ENCODE results near the gene MAGEC3.
"Not testable (repeated sequence)": the region's sequence is repeated elsewhere in the genome, so short reads cannot be mapped to it uniquely, and the experiment has no call there.

The MAGEC3 gene

DNA sequence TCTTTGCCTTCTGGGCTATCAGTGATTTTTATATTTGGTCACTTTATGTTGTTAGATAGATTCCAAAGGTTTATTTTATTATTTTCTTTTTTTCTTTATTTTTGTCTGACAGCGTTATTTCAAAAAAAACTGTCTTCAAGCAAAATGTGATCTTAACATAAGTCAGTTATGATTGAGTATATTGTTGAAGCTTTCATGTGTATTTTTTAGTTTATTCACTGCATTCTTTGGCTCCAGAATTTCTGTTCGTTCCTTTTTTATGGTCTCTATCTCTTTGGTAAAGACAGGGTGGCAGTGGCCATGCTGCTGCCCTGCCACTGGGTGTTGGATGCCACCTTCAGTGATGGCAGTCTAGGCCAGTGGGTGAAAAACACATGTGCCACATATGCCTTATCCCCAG, at the start of gene MAGEC3:
MAGEC3 (plus strand) TSS at position 301 of the 400 bp plus-strand sequence; CDS start at position 301, 0 bp downstream.
- Histone ChIP-seq H3K9me3 (ENCODE audit: control insufficient read depth in 1 of 2, low read length in 2 of 2) (peaks cover 0 to 5% of the 10 kb centered on the region in 2 donors), H3K27me3 (ENCODE audit: low read depth, low read length) (no peaks in the 10 kb centered on the region), H3K27ac (ENCODE audit: low read length) (no peak within 1 kb of the TSS), H3K36me3 (ENCODE audit: control insufficient read depth in 1 of 2, insufficient read depth in 2 of 2, low read length in 2 of 2) (no peaks in the 10 kb centered on the region), H3K4me3 (ENCODE audit: low read depth in 1 of 2, low read length in 2 of 2) (no peak within 1 kb of the TSS), H3K4me1 (ENCODE audit: control insufficient read depth in 1 of 2, insufficient read depth in 2 of 2, low read length in 2 of 2) (no peaks in the 10 kb centered on the region)

DNA sequence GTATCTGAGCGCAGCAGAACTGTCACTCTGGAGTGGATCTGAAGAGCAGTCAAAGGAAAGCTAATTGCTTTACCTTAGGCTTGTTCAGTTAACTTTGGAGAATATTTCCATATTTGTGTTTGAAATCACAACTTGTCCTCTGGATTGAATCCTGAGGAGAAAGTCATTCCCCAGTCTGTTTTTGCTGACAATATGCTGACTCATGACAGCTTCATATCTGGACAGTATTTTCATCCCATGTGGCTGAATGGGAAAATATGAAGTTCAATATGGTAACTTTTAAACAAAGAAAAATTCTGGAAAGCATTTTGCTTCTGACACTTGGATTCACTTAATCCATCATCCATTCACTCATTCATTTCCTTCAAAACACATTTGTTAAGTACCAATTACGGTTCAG, 46.3 kb upstream of the MAGEC3 start:
- Histone ChIP-seq H3K27ac (ENCODE audit: low read length) (no peak overlapping the region), H3K4me1 (ENCODE audit: control insufficient read depth in 1 of 2, insufficient read depth in 2 of 2, low read length in 2 of 2) (no peaks in the 10 kb centered on the region), H3K27me3 (ENCODE audit: low read depth, low read length) (no peaks in the 10 kb centered on the region), H3K4me3 (ENCODE audit: low read depth in 1 of 2, low read length in 2 of 2) (no peak overlapping the region), H3K36me3 (ENCODE audit: control insufficient read depth in 1 of 2, insufficient read depth in 2 of 2, low read length in 2 of 2) (no peaks in the 10 kb centered on the region), H3K9me3 (ENCODE audit: control insufficient read depth in 1 of 2, low read length in 2 of 2) (no peaks in the 10 kb centered on the region)

GRCh38 chrX:141811438-141811837, 26.7 kb upstream of the MAGEC3 start:
- H3K9me3 ChIP-seq (ENCODE audit: control insufficient read depth in 1 of 2, low read length in 2 of 2): no peaks in the 10 kb centered on the region
- no peaks in the 10 kb centered on the region for H3K36me3 ChIP-seq (ENCODE audit: control insufficient read depth in 1 of 2, insufficient read depth in 2 of 2, low read length in 2 of 2)
- H3K4me1 ChIP-seq (ENCODE audit: control insufficient read depth in 1 of 2, insufficient read depth in 2 of 2, low read length in 2 of 2): no peaks in the 10 kb centered on the region
- no peaks in the 10 kb centered on the region for H3K27me3 ChIP-seq (ENCODE audit: low read depth, low read length)
- H3K4me3 ChIP-seq (ENCODE audit: low read depth in 1 of 2, low read length in 2 of 2): no peak overlapping the region
- no peak overlapping the region for H3K27ac ChIP-seq (ENCODE audit: low read length)

DNA sequence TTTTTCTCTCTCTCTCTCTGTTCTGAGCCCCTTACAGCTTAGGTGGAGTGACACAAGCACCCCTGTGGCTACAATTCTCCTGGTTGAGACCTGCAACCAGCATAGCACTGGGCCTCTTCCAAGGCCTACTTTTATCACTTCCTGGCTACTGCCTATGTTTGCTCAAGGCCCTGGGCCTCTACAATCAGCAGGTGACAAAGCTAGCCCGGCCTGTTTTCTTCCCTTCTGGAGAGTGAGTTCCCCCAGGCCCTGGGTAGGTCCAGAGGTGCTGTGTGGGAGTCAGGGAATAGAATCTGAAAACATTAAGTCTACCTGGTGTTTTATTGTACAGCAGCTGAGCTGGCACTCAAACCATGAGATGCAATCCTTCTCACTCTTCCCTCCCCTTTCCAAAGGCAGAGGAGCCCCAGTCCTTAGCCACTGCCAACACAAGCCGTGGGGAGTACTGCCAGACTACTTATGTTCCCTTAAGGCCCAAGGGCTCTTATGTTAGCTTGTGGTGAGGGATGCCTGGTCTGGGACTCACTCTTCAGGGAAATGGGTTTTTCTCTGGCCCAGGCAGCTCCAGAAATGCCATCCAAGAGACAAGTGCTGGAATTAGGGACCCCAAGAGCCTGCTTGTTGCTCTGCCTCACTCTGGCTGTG, 23.8 kb upstream of the MAGEC3 start:
- H3K36me3 ChIP-seq (ENCODE audit: control insufficient read depth in 1 of 2, insufficient read depth in 2 of 2, low read length in 2 of 2): no peaks in the 10 kb centered on the region

GRCh38 chrX:141815904-141816303, 22.2 kb upstream of the MAGEC3 start:
- no peak overlapping the region for H3K27ac ChIP-seq (ENCODE audit: low read length)
- H3K4me3 ChIP-seq (ENCODE audit: low read depth in 1 of 2, low read length in 2 of 2): no peak overlapping the region
- no peaks in the 10 kb centered on the region for H3K36me3 ChIP-seq (ENCODE audit: control insufficient read depth in 1 of 2, insufficient read depth in 2 of 2, low read length in 2 of 2)
- no peaks in the 10 kb centered on the region for H3K27me3 ChIP-seq (ENCODE audit: low read depth, low read length)
- H3K4me1 ChIP-seq (ENCODE audit: control insufficient read depth in 1 of 2, insufficient read depth in 2 of 2, low read length in 2 of 2): no peaks in the 10 kb centered on the region
- H3K9me3 ChIP-seq (ENCODE audit: control insufficient read depth in 1 of 2, low read length in 2 of 2): no peaks in the 10 kb centered on the region

More for the DNA sequence above, 23.8 kb upstream of the MAGEC3 start:
- Histone ChIP-seq H3K9me3 (ENCODE audit: control insufficient read depth in 1 of 2, low read length in 2 of 2) (no peaks in the 10 kb centered on the region), H3K27ac (ENCODE audit: low read length) (no peak overlapping the region), H3K4me1 (ENCODE audit: control insufficient read depth in 1 of 2, insufficient read depth in 2 of 2, low read length in 2 of 2) (no peaks in the 10 kb centered on the region), H3K27me3 (ENCODE audit: low read depth, low read length) (no peaks in the 10 kb centered on the region), H3K4me3 (ENCODE audit: low read depth in 1 of 2, low read length in 2 of 2) (no peak overlapping the region)

DNA sequence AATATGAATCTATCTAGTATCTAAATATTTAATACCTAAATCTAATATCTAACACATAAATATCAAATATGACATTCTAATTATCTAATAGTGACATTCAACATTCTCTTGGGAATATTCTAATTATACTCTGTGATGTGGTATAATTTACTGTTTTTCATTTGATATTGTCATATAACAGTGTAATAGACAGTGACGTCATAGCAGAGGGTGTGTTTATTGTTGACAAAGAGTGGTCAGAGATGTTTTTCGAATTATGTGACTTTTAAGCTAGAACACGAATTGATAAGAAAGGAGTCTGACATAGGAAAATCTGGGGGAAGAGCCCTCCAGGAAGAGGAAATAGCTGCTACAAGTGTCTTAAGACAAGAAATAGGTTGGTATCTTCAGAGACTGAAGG, 5.9 kb upstream of the MAGEC3 start:
- H3K36me3 ChIP-seq (ENCODE audit: control insufficient read depth in 1 of 2, insufficient read depth in 2 of 2, low read length in 2 of 2): no peaks in the 10 kb centered on the region
- H3K4me1 ChIP-seq (ENCODE audit: control insufficient read depth in 1 of 2, insufficient read depth in 2 of 2, low read length in 2 of 2): no peaks in the 10 kb centered on the region
- H3K27ac ChIP-seq (ENCODE audit: low read length): no peak overlapping the region
- no peaks in the 10 kb centered on the region for H3K27me3 ChIP-seq (ENCODE audit: low read depth, low read length)
- no peak overlapping the region for H3K4me3 ChIP-seq (ENCODE audit: low read depth in 1 of 2, low read length in 2 of 2)
- no peaks in the 10 kb centered on the region for H3K9me3 ChIP-seq (ENCODE audit: control insufficient read depth in 1 of 2, low read length in 2 of 2)

DNA sequence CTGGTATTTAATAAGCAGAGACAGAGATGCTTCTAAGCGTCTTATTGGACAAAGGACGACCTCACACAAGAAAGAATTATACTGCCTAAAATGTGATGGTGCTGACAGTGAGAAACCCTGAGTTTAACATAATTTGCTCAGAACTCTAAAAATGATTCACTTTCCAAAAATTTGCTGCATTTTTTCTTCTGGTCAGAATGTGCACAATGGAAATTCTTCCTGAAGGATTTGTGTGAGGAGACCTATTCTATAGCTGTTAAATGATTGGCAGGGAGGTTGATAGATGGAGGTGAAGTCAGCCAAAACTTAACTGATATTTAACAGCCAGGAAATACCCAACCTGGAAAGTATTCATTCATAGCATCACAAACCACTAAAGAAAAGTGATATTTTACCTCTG, 1.7 kb downstream of the MAGEC3 start:
- H3K27ac ChIP-seq (ENCODE audit: low read length): no peak overlapping the region
- H3K27me3 ChIP-seq (ENCODE audit: low read depth, low read length): no peaks in the 10 kb centered on the region
- no peaks in the 10 kb centered on the region for H3K36me3 ChIP-seq (ENCODE audit: control insufficient read depth in 1 of 2, insufficient read depth in 2 of 2, low read length in 2 of 2)
- no peaks in the 10 kb centered on the region for H3K4me1 ChIP-seq (ENCODE audit: control insufficient read depth in 1 of 2, insufficient read depth in 2 of 2, low read length in 2 of 2)
- H3K9me3 ChIP-seq (ENCODE audit: control insufficient read depth in 1 of 2, low read length in 2 of 2): peaks cover 0 to 5% of the 10 kb centered on the region in 2 donors
- no peak overlapping the region for H3K4me3 ChIP-seq (ENCODE audit: low read depth in 1 of 2, low read length in 2 of 2)

DNA sequence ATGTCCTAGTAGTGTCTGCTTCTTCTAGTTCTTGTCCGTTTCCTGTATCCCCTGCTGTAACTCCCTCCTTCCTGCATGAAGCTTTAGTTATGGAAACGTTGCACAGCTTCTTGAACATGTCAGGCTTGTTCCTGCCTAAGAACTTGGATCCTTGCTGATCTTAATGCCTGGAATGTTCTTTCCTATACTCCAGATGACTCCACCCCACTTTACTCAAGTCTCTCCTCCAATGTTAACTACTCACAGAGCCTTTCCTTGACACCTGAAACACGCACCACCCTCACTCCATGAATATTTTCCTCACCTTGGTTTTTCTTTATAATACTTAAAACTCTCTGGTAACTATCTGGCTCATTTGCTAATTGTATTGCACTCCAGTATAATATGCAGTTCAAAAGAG, 19.4 kb downstream of the MAGEC3 start:
- no peak overlapping the region for H3K4me3 ChIP-seq (ENCODE audit: low read depth in 1 of 2, low read length in 2 of 2)
- H3K27ac ChIP-seq (ENCODE audit: low read length): no peak overlapping the region
- H3K9me3 ChIP-seq (ENCODE audit: control insufficient read depth in 1 of 2, low read length in 2 of 2): no peaks in the 10 kb centered on the region
- no peaks in the 10 kb centered on the region for H3K36me3 ChIP-seq (ENCODE audit: control insufficient read depth in 1 of 2, insufficient read depth in 2 of 2, low read length in 2 of 2)
- no peaks in the 10 kb centered on the region for H3K4me1 ChIP-seq (ENCODE audit: control insufficient read depth in 1 of 2, insufficient read depth in 2 of 2, low read length in 2 of 2)
- H3K27me3 ChIP-seq (ENCODE audit: low read depth, low read length): no peaks in the 10 kb centered on the region

DNA sequence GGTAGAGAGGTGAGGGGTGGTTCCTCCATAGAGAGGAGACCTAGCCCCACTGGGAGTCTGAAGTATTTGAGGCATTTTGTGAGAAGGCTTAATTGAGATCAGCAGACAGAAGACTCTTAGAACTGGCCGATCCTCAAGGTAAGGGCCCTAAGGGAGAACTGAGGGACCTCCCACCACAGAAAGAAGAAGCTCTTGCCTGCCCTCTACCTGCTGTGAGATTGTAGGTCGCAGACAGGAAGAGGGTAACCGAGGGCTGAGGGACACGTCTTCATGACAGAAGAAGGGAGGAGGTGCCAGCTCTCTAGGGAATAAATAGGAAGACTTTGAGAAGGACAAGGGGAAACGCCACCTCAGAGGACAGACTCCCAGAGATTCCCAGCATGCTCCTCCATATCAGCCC, 41.5 kb downstream of the MAGEC3 start:
- H3K9me3 ChIP-seq (ENCODE audit: control insufficient read depth in 1 of 2, low read length in 2 of 2): peaks cover 0 to 2% of the 10 kb centered on the region in 2 donors
- no peaks in the 10 kb centered on the region for H3K27me3 ChIP-seq (ENCODE audit: low read depth, low read length)
- H3K27ac ChIP-seq (ENCODE audit: low read length): no peak overlapping the region
- H3K4me3 ChIP-seq (ENCODE audit: low read depth in 1 of 2, low read length in 2 of 2): no peak overlapping the region
- no peaks in the 10 kb centered on the region for H3K4me1 ChIP-seq (ENCODE audit: control insufficient read depth in 1 of 2, insufficient read depth in 2 of 2, low read length in 2 of 2)
- H3K36me3 ChIP-seq (ENCODE audit: control insufficient read depth in 1 of 2, insufficient read depth in 2 of 2, low read length in 2 of 2): no peaks in the 10 kb centered on the region

GRCh38 chrX:141888811-141889210, 50.7 kb downstream of the MAGEC3 start:
- H3K36me3 ChIP-seq (ENCODE audit: control insufficient read depth in 1 of 2, insufficient read depth in 2 of 2, low read length in 2 of 2); H3K9me3 ChIP-seq (ENCODE audit: control insufficient read depth in 1 of 2, low read length in 2 of 2); H3K4me3 ChIP-seq (ENCODE audit: low read depth in 1 of 2, low read length in 2 of 2); H3K27me3 ChIP-seq (ENCODE audit: low read depth, low read length); H3K27ac ChIP-seq (ENCODE audit: low read length); H3K4me1 ChIP-seq (ENCODE audit: control insufficient read depth in 1 of 2, insufficient read depth in 2 of 2, low read length in 2 of 2): not testable (repeated sequence)

GRCh38 chrX:141894733-141895132, 56.6 kb downstream of the MAGEC3 start:
- Histone ChIP-seq H3K27me3 (ENCODE audit: low read depth, low read length) (no peaks in the 10 kb centered on the region), H3K36me3 (ENCODE audit: control insufficient read depth in 1 of 2, insufficient read depth in 2 of 2, low read length in 2 of 2) (no peaks in the 10 kb centered on the region), H3K4me3 (ENCODE audit: low read depth in 1 of 2, low read length in 2 of 2) (no peak overlapping the region), H3K9me3 (ENCODE audit: control insufficient read depth in 1 of 2, low read length in 2 of 2) (no peaks in the 10 kb centered on the region), H3K4me1 (ENCODE audit: control insufficient read depth in 1 of 2, insufficient read depth in 2 of 2, low read length in 2 of 2) (no peaks in the 10 kb centered on the region), H3K27ac (ENCODE audit: low read length) (no peak overlapping the region)

GRCh38 chrX:141897690-141898089, 59.6 kb downstream of the MAGEC3 start:
- Histone ChIP-seq H3K4me1 (ENCODE audit: control insufficient read depth in 1 of 2, insufficient read depth in 2 of 2, low read length in 2 of 2) (no peaks in the 10 kb centered on the region), H3K36me3 (ENCODE audit: control insufficient read depth in 1 of 2, insufficient read depth in 2 of 2, low read length in 2 of 2) (no peaks in the 10 kb centered on the region), H3K4me3 (ENCODE audit: low read depth in 1 of 2, low read length in 2 of 2) (no peak overlapping the region), H3K9me3 (ENCODE audit: control insufficient read depth in 1 of 2, low read length in 2 of 2) (no peaks in the 10 kb centered on the region), H3K27ac (ENCODE audit: low read length) (no peak overlapping the region), H3K27me3 (ENCODE audit: low read depth, low read length) (no peaks in the 10 kb centered on the region)

Measured in muscle layer of duodenum (tissue), 2 donors.